Stimulated activated CD4-positive, alpha-beta T cell treated with anti-CD3 and anti-CD28 coated beads, Interleukin-1b, Interleukin-23, amount 100 ng/mL, for 1 hour (primary cell): ENCODE data around the gene HECW1.

Source experiments
- DNase-seq, 2 donors: peaks; one replicate each; pipeline ENCODE4 v3.0.0-alpha.2; 2020; ENCODE audit warnings: low read depth in 2 of 2

HECW1 gene

GRCh38 chr7:43602256-43602655 lies 489.8 kb downstream of the HECW1 start:
- DNase-seq, result no peak

DNA sequence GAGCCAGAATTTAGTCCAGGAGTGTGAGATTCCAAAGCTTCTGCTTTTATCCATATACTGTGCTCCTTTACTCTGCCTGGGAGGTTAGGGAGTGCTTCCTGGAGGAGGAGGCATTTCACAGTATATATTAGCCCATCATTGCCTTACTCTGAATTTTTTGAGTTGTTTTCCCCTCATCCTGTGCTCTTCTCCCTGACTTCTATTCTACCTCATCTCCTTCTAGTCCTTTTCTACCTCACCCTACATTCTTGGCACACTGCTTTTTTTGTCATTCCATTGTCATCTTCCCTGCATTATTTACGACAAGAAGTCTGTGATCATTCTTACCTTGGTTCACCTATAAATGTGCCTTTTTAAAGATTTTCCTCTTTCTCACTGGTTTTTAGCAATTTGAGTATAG lies 491.8 kb downstream of the HECW1 start:
- no peak for DNase-seq

GRCh38 chr7:43609097-43609496 lies 496.6 kb downstream of the HECW1 start:
- no peak for DNase-seq

GRCh38 chr7:43612128-43612527 lies 499.7 kb downstream of the HECW1 start:
- DNase-seq, result no peak

DNA sequence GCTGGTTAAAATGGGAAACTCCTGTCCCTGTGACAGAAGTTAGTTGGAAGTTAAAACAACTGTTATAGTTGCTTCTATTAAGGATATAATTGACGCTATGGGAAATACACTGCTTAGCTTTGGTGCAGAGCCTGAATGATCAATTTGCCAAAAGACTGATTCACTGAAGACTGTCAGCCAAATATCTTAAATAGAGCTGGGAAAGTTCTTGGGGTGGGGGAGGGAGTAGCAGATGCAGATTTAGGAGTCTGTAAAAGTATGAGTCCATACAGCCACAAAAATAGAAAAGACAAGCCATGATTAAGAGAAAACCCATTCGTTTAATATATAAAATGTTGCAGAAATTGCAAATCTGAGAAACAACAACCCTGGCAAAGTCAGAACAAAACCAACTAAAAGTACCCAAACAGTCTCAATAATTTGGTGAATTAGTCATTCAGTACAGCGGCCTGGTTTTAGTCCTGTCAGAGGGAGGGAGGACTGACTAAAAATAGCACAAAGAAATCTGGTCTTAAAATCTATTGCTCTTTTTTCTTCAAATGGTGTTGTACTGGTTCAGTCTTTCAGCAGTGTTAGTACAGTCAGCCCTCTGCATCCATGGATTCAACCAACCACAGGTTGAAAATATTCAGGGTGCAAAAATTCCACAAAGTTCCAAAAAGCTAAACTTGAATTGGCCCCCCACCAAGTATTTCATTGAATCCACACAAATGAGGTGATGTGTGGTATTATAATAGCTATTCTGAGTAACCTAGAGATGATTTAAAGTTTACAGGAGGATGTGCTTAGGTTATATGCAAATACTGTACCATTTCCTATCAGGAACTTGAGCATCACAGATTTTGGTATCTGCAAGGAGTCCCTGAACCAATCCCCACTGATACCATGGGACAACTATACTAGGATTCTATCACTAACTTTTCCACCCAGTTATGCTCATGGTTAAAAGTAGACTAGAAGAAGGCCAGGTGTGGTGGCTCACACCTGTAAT lies 500.4 kb downstream of the HECW1 start:
- no peak for DNase-seq
